ENCODE data around the gene ZNF584.

Gene ZNF584

GRCh38 chr19:58387338-58388174 lies 20.9 kb upstream of the ZNF584 start:
- peaks cover 27% of the 10 kb centered on the region for H3K4me1 ChIP-seq (ENCODE audit: low read length)
- peak overlapping the region; percentile 95 for H3K9ac ChIP-seq (ENCODE audit: low read length)
- peak overlapping the region; percentile 90 for H3K27ac ChIP-seq (ENCODE audit: low read length)
- TF ChIP-seq CTCF (IDR thresholded peaks at IDR 0.05; ENCODE audit: low read depth, low read length) (0 out of 2 replicates have a peak, but pooled peaks have one; percentile 13), EZH2phosphoT487 (IDR thresholded peaks at IDR 0.05; ENCODE audit: low read depth) (no peak)
- peaks cover 77% of the 10 kb centered on the region for H3K79me2 ChIP-seq (ENCODE audit: low read length)
- H3K4me2 ChIP-seq (ENCODE audit: low read length) = peak overlapping the region; percentile 90
- H4K20me1 ChIP-seq (ENCODE audit: insufficient read depth, low read length) = peaks cover 34% of the 10 kb centered on the region
- H3K9me3 ChIP-seq (ENCODE audit: insufficient read depth, low read length) = no peaks in the 10 kb centered on the region
- H2AFZ ChIP-seq (ENCODE audit: low read depth, low read length) = no peak overlapping the region
- H3K27me3 ChIP-seq (ENCODE audit: low read depth, low read length) = no peaks in the 10 kb centered on the region
- peak overlapping the region; percentile 86 for H3K4me3 ChIP-seq (ENCODE audit: low read length)
- H3K36me3 ChIP-seq (replicated peaks; ENCODE audit: low read depth, low read length) = peaks cover 30% of the 10 kb centered on the region

DNA sequence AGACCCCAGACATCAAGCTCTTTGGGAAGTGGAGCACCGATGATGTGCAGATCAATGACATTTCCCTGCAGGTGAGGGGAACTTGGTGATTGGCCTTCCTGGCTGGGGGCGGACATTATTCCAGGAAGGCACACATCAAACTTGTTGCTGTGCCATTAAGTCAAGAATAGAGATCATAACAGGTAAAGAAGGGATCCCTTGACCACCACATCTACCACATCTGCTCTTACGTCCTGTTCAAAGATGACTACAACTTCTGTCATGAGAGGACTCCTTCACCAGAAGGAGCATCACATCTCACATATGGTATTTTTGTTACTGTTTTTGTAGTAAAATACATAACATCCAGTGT lies 20.3 kb upstream of the ZNF584 start:
- peaks cover 83% of the 10 kb centered on the region for H3K79me2 ChIP-seq (ENCODE audit: low read length)
- H3K4me1 ChIP-seq (ENCODE audit: low read length) = peaks cover 27% of the 10 kb centered on the region
- no peaks in the 10 kb centered on the region for H3K27me3 ChIP-seq (ENCODE audit: low read depth, low read length)
- peak overlapping the region; percentile 86 for H3K4me3 ChIP-seq (ENCODE audit: low read length)
- H2AFZ ChIP-seq (ENCODE audit: low read depth, low read length) = no peak overlapping the region
- H3K9ac ChIP-seq (ENCODE audit: low read length) = peak overlapping the region; percentile 95
- no peak overlapping the region; the same call in 1 of the 2 replicates for H3K27ac ChIP-seq (ENCODE audit: low read length)
- peak overlapping the region; percentile 90 for H3K4me2 ChIP-seq (ENCODE audit: low read length)
- H3K36me3 ChIP-seq (replicated peaks; ENCODE audit: low read depth, low read length) = peaks cover 36% of the 10 kb centered on the region
- H4K20me1 ChIP-seq (ENCODE audit: insufficient read depth, low read length) = peaks cover 40% of the 10 kb centered on the region
- no peaks in the 10 kb centered on the region for H3K9me3 ChIP-seq (ENCODE audit: insufficient read depth, low read length)
- TF ChIP-seq CTCF (IDR thresholded peaks at IDR 0.05; ENCODE audit: low read depth, low read length) (no peak), EZH2phosphoT487 (IDR thresholded peaks at IDR 0.05; ENCODE audit: low read depth) (no peak)

- no peak overlapping the region for H3K4me3 ChIP-seq (ENCODE audit: low read length)
- no peak for TF ChIP-seq EZH2phosphoT487 (IDR thresholded peaks at IDR 0.05; ENCODE audit: low read depth)
- no peak for TF ChIP-seq CTCF (IDR thresholded peaks at IDR 0.05; ENCODE audit: low read depth, low read length)
- H3K27me3 ChIP-seq (ENCODE audit: low read depth, low read length) = no peaks in the 10 kb centered on the region
- H4K20me1 ChIP-seq (ENCODE audit: insufficient read depth, low read length) = peaks cover 56% of the 10 kb centered on the region
- no peak overlapping the region for H3K27ac ChIP-seq (ENCODE audit: low read length)
- peaks cover 51% of the 10 kb centered on the region for H3K79me2 ChIP-seq (ENCODE audit: low read length)
- H3K4me2 ChIP-seq (ENCODE audit: low read length) = no peak overlapping the region
- H3K9me3 ChIP-seq (ENCODE audit: insufficient read depth, low read length) = no peaks in the 10 kb centered on the region
- H2AFZ ChIP-seq (ENCODE audit: low read depth, low read length) = no peak overlapping the region
- no peak overlapping the region for H3K9ac ChIP-seq (ENCODE audit: low read length)
- peaks cover 61% of the 10 kb centered on the region for H3K36me3 ChIP-seq (replicated peaks; ENCODE audit: low read depth, low read length)
- peaks cover 11% of the 10 kb centered on the region for H3K4me1 ChIP-seq (ENCODE audit: low read length)
Observed at GRCh38 chr19:58392945-58393724, 15.3 kb upstream of the ZNF584 start.

- H3K36me3 ChIP-seq (replicated peaks; ENCODE audit: low read depth, low read length) = peaks cover 57% of the 10 kb centered on the region
- peaks cover 46% of the 10 kb centered on the region for H3K79me2 ChIP-seq (ENCODE audit: low read length)
- no peak for TF ChIP-seq EZH2phosphoT487 (IDR thresholded peaks at IDR 0.05; ENCODE audit: low read depth)
- no peak for TF ChIP-seq CTCF (IDR thresholded peaks at IDR 0.05; ENCODE audit: low read depth, low read length)
Observed at GRCh38 chr19:58393725-58394033, 14.8 kb upstream of the ZNF584 start.

More at GRCh38 chr19:58393725-58394033, 14.8 kb upstream of the ZNF584 start:
- peaks cover 6% of the 10 kb centered on the region for H3K4me1 ChIP-seq (ENCODE audit: low read length)
- H3K9me3 ChIP-seq (ENCODE audit: insufficient read depth, low read length) = no peaks in the 10 kb centered on the region
- no peak overlapping the region for H3K27ac ChIP-seq (ENCODE audit: low read length)
- H4K20me1 ChIP-seq (ENCODE audit: insufficient read depth, low read length) = peaks cover 52% of the 10 kb centered on the region
- H3K4me3 ChIP-seq (ENCODE audit: low read length) = no peak overlapping the region
- no peak overlapping the region for H3K4me2 ChIP-seq (ENCODE audit: low read length)
- no peaks in the 10 kb centered on the region for H3K27me3 ChIP-seq (ENCODE audit: low read depth, low read length)
- H3K9ac ChIP-seq (ENCODE audit: low read length) = no peak overlapping the region
- H2AFZ ChIP-seq (ENCODE audit: low read depth, low read length) = no peak overlapping the region

All from OCI-LY3 (cell line).